ENCODE measurements around the gene DEFB125.
"Not testable (repeated sequence)": the region's sequence is repeated elsewhere in the genome, so short reads cannot be mapped to it uniquely, and the experiment has no call there.

DEFB125 gene, protein sequence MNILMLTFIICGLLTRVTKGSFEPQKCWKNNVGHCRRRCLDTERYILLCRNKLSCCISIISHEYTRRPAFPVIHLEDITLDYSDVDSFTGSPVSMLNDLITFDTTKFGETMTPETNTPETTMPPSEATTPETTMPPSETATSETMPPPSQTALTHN

DNA sequence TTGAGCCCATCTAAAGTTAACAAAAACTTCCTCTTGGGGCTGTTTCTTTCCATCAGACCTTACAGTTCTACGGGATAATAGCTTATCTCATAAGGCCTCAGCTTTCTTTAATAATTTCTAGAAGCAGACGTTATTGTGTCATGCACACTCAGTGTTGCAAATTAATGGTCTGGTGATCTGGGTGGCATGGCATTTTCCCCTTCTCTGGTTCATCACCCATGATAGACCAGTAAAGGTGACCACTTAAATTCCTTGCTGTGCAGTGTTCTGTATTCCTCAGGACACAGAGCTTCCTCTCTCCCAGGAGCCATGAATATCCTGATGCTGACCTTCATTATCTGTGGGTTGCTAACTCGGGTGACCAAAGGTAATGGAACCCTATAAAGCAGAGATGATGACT lies at the start of gene DEFB125:
TSS of gene DEFB125 (plus strand) at position 272 of the 400 bp plus-strand sequence. CDS start at position 310, 38 bp downstream.
- DNase-seq (ENCODE audit: low read depth) = no peak

GRCh38 chr20:60035-60918 lies 27.2 kb upstream of the DEFB125 start:
- no peak for DNase-seq (ENCODE audit: low read depth)

- no peak for DNase-seq (ENCODE audit: low read depth)
These were observed 26.2 kb upstream of the DEFB125 start for GRCh38 chr20:61230-61629.

- no peak for DNase-seq (ENCODE audit: low read depth)
These were observed 25.7 kb upstream of the DEFB125 start for GRCh38 chr20:61757-62156.

DNA sequence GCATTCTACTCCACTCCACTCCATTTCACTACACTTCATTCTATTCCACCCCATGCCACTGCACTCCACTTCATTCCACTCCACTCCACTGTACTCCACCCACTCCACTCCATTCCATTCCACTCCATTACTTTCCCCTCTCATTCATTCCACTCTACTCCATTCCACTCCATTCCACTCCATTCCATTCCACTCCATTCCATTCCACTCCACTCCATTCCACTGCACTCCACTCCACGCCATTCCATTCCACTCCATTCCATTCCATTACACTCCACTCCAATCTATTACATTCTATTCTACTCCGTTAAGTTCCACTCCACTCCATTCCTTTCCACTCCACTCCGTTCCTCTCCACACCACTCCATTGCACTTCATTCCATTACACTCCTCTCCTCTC lies 25.0 kb upstream of the DEFB125 start:
- no peak for DNase-seq (ENCODE audit: low read depth)

DNA sequence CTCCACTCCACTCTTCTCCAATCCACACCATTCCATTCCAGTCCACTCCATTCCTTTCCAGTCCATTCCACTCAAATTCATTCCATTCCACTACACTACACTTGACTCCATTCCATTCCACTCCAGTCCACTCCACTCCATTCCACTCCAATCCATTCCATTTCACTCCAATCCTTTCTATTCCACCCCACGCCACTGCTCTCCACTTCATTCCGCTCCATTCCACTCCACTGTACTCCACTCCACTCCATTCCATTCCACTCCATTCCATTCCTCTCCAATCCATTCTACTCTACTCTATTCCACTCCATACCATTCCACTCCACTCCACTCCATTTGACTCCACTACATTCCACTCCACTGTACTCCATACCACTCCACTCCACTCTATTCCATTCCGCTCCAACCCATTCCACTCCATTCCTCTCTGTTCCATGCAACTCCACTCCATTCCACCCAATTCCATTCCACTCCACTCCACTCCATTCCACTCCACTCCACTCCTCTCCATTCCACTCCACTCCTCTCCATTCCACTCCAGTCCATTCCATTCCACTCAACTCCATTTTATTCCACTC lies 23.4 kb upstream of the DEFB125 start:
- DNase-seq (ENCODE audit: low read depth) = no peak

- no peak for DNase-seq (ENCODE audit: low read depth)
These were observed 22.6 kb upstream of the DEFB125 start for GRCh38 chr20:64766-65322.

- DNase-seq (ENCODE audit: low read depth) = no peak
These were observed 10.2 kb upstream of the DEFB125 start for GRCh38 chr20:77231-77630.

DNA sequence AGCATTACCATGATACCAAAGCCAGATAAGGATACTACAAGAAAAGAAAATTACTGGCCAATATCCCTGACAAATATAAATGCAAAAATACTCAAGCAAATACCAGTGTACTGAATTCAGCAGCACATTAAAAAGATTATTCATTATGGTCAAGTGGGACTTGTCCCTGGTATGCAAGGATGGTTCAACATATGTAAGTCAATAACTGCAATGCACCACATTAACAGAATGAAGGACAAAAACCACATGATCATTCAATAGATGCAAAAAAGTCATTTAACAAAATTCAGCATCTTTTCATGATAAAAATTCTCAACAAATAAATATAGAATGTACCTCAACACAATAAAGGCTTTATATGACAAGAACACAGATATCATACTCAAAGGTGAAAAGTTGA lies 9.1 kb upstream of the DEFB125 start:
- DNase-seq (ENCODE audit: low read depth) = no peak

- DNase-seq (ENCODE audit: low read depth) = no peak
These were observed 7.9 kb upstream of the DEFB125 start for GRCh38 chr20:79565-79964.

- DNase-seq (ENCODE audit: low read depth) = no peak
These were observed 3.2 kb downstream of the DEFB125 start for GRCh38 chr20:90651-91050.

DNA sequence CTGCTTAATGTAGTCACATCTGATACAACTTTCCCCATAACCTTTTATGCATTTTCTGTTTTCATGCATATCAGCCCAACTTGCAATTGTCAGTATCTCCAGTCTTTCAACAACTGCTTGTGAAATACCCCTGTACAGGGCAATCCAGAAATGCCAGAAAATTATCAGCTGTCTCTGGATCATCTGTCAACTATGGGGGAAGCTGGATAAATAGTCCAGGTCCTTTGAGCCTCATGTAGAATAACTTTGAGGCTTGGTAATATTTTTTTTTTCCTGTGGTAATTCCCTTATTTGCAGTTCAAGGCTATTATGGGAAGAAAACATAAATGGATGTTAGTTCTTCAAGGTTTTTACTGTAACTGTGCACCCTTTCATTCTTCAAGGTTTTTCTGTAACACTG lies 6.2 kb downstream of the DEFB125 start:
- no peak for DNase-seq (ENCODE audit: low read depth)

- no peak for DNase-seq (ENCODE audit: low read depth)
These were observed 7.7 kb downstream of the DEFB125 start for GRCh38 chr20:95215-95614.

DNA sequence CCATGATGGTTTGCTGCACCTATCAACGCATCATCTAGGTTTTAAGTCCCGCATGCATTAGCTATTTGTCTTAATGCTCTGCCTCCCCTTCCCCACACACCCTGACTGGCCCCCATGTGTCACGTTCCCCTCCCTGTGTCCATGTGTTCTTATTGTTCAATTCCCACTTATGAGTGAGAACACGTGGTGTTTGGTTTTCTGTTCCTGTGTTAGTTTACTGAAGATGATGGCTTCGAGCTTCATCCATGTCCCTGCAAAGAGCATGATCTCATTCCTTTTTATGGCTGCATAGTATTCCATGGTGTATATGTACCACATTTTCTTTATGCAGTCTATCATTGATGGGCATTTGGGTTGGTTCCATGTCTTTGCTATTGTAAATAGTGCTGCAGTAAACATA lies 10.2 kb downstream of the DEFB125 start:
- not testable (repeated sequence) for DNase-seq (ENCODE audit: low read depth)

DNA sequence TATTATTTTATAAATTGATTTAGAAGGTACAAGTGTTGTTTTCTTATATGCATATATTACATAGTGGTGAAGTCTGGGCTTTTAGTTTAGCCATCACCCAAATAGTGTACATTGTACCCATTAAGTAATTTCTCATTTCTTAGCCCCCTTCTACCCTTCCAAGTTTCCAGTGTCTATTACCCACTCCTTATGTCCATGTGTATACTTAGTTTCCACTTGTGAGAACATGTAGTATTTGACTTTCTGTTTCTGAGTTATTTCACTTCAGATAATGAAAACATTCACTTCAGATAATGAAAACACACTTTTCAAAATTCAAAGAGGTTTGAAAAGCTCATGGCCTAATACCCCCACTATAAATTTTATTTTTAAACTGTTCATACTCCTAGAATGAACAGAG lies 14.5 kb downstream of the DEFB125 start:
- DNase-seq (ENCODE audit: low read depth) = no peak

GRCh38 chr20:103456-103855 lies 16.0 kb downstream of the DEFB125 start:
- DNase-seq (ENCODE audit: low read depth) = no peak

- no peak for DNase-seq (ENCODE audit: low read depth)
These were observed 24.9 kb downstream of the DEFB125 start for GRCh38 chr20:112396-112795.

DNA sequence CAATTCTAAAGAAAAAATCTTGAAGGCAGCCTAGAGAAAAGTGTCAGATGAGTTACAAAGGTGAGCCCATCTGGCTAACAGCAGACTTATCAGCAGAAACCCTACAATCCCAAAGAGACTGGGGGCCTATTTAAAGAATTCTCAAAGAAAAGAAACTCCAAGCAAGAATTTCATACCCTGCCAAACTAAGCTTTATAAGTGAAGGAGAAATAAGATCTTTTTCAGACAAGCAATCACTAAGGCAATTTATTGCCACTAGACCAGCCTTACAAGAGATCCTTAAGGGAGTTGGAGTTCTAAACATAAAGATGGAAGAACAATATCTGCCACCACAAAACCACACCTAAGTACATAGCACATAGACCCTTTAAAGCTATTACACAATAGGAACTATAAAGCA lies 30.0 kb downstream of the DEFB125 start:
- DNase-seq (ENCODE audit: low read depth) = no peak

DNA sequence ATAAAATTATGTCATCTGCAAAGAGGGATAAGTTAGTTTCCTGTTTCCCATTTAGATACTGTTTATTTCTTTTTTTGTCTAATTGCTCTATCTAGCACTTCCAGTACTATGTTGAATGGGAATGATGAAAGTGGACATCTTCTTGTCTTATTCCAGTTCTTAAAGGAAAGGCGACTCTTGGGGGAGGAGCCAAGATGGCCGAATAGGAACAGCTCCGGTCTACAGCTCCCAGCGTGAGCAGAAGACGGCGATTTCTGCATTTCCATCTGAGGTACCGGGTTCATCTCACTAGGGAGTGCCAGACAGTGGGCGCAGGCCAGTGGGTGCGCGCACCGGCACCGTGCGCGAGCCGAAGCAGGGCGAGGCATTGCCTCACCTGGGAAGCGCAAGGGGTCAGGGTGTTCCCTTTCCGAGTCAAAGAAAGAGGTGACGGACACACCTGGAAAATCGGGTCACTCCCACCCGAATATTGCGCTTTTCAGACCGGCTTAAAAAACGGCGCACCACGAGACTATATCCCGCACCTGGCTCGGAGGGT lies 42.4 kb downstream of the DEFB125 start:
- not testable (repeated sequence) for DNase-seq (ENCODE audit: low read depth)

DNA sequence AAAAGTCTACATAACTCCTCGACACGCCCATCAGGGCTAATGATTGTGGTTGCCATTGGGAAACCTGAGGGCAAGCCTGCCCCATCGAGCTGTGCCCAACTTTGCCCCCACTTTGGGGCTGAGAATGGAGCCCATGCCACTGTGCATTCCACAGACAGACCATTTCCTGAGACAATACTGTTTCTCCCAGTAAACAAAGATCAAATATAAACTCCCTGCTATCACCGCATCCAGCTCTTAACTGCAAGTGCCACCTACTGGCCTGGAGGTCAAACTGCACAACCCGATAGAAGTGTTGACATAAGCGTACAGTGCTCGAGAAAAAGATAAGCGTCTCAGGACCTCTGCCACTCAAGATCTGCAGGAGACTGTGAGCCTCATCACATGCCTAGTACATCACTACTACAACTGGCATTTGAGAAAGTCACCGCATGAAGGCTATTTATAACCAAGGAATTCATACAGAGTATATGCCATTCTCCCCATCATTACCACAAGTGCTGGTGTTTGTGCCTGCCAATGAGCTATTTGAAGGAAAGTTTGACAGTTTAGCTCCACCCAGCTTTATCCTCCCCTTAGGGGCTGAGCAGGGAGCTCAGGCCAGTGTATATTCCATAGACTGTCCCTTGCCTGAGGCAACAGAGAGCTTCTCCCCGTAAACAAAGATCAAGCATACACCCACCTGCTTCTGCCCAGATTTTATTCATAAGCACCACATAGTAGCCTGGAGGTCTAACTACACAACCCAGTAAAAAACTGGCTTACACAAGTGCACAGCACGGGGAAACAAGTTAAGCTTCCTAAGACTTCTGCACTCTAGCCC lies 50.4 kb downstream of the DEFB125 start:
- no peak for DNase-seq (ENCODE audit: low read depth)

GRCh38 chr20:142290-142689 lies 54.8 kb downstream of the DEFB125 start, which contains the start of gene DEFB126:
Gene DEFB126, plus strand, starts transcription at chr20:142590. Its CDS starts 39 bp downstream, at chr20:142629.
- DNase-seq (ENCODE audit: low read depth) = no peak

DNA sequence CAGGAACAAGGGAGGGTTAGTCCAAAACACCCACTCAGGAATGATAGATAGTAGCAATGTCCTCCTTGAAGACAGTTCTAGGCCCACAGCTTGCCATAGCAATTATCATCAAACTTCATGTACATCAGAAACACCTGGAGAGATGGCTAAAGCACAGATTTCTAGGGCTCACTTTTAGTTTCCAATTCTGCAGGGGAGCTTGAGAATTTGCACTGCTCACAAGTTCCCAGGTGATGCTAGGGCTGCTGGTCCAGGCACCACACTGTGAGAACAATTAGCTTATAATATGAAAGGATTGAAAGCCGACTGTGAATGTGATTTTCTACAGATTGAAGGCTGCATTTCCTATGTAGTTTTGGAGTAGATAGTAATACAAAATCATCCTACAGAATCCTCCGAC lies 58.4 kb downstream of the DEFB125 start:
- DNase-seq (ENCODE audit: low read depth) = no peak

Measured in iris pigment epithelial cell (primary cell).